ENCODE results near the gene MYO7B.

DNA sequence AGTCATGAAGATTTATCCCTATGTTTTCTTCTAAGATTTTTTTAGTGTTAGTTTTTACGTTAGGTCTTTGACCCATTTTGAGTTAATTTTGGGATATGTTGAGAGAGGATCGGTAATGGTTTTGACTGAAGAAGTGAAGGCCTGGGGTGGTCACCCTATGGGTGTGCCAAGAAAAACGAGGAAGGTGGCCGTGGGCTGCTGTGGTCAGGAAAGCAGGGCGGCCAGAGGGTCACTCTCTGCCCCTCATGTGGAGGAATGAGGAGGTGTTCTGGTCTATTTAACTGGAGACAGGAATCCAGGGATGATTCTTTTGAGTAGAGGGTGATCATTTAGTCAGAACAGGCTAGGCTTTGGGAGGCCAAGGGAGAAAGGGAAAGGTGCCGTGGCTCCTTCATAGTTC lies 50.7 kb downstream of the MYO7B start:
- TF ChIP-seq, protein P1, sequence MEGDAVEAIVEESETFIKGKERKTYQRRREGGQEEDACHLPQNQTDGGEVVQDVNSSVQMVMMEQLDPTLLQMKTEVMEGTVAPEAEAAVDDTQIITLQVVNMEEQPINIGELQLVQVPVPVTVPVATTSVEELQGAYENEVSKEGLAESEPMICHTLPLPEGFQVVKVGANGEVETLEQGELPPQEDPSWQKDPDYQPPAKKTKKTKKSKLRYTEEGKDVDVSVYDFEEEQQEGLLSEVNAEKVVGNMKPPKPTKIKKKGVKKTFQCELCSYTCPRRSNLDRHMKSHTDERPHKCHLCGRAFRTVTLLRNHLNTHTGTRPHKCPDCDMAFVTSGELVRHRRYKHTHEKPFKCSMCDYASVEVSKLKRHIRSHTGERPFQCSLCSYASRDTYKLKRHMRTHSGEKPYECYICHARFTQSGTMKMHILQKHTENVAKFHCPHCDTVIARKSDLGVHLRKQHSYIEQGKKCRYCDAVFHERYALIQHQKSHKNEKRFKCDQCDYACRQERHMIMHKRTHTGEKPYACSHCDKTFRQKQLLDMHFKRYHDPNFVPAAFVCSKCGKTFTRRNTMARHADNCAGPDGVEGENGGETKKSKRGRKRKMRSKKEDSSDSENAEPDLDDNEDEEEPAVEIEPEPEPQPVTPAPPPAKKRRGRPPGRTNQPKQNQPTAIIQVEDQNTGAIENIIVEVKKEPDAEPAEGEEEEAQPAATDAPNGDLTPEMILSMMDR (IDR thresholded peaks at IDR 0.05), result no peak
- no peak for TF ChIP-seq EZH2 (IDR thresholded peaks at IDR 0.05; ENCODE audit: borderline replicate concordance, insufficient read depth, low read depth, low read length, poor library complexity, severe bottlenecking)

All from B cell (primary cell).